MCF 10A (cell line): ENCODE data around the gene MEGF10. TPM values are rescaled to one million over a fixed set of nuclear protein-coding genes. Genes with fewer than 3 reads are reported as not detected.

Experiments used
- BruUV-seq: library from RNA; stranded (reverse); fragments of 400-500 nt; replicated peaks from 2 replicates; lab custom pipeline; 2021; lab: Mats Ljungman, UMichigan
- CTCF ChIA-PET: fragments of 300-600 bp; sonication (Branson Sonifier 250); formaldehyde crosslinking; extraction: SDS; loops from one replicate; lab custom pipeline; 2021; ENCODE audit warnings: antibody characterized with exemption, inconsistent platforms; lab: Yijun Ruan, JAX
- POLR2A ChIA-PET: fragments of 300-600, 350-650 bp; sonication (Branson Sonifier 250); formaldehyde crosslinking; extraction: SDS; loops from one replicate; lab custom pipeline; 2020; ENCODE audit warnings: antibody characterized with exemption, inconsistent platforms; lab: Yijun Ruan, JAX
- DNase-seq: peaks from one replicate; pipeline ENCODE4 v3.0.0-alpha.2; 2018; ENCODE audit not compliant: unreplicated experiment
- H3K27ac Mint-ChIP-seq: one replicate; pipeline ENCODE4 v1.8.0; 2022; ENCODE audit warnings: mild to moderate bottlenecking, low read depth, mixed read lengths; ENCODE audit not compliant: unreplicated experiment
- H3K27me3 Mint-ChIP-seq: one replicate; pipeline ENCODE4 v1.8.0; 2022; ENCODE audit warnings: mixed read lengths; ENCODE audit not compliant: insufficient read depth, unreplicated experiment
- H3K36me3 Mint-ChIP-seq: one replicate; pipeline ENCODE4 v1.8.0; 2022; ENCODE audit warnings: mild to moderate bottlenecking, moderate library complexity, mixed read lengths; ENCODE audit not compliant: insufficient read depth, unreplicated experiment
- H3K4me1 Mint-ChIP-seq: one replicate; pipeline ENCODE4 v1.8.0; 2022; ENCODE audit warnings: mixed read lengths; ENCODE audit not compliant: insufficient read depth, unreplicated experiment
- H3K4me3 Mint-ChIP-seq: one replicate; pipeline ENCODE4 v1.8.0; 2022; ENCODE audit warnings: mild to moderate bottlenecking, moderate library complexity, mixed read lengths; ENCODE audit not compliant: unreplicated experiment
- H3K9me3 Mint-ChIP-seq: one replicate; pipeline ENCODE4 v1.8.0; 2022; ENCODE audit warnings: mixed read lengths; ENCODE audit not compliant: unreplicated experiment
- CTCF ChIP-seq: fragments of 200-600 bp; IDR thresholded peaks from one replicate; pipeline ENCODE4 v1.8.0; 2022; ENCODE audit warnings: antibody characterized with exemption, mild to moderate bottlenecking; ENCODE audit not compliant: unreplicated experiment
- intact Hi-C: fragments of 100-400 bp; cut with micrococcal nuclease; formaldehyde crosslinking; loops from 2 replicates; pipeline ENCODE4 v1.14.1; 2022
- total RNA-seq: library from RNA; stranded (reverse); gene quantifications from 2 replicates; pipeline ENCODE4 v1.2.3, GENCODE V29; 2022

The MEGF10 gene
- total RNA-seq, 1 experiment from 2014 or later = not detected

GRCh38 chr5:127358284-127358683 lies 67.7 kb downstream of the MEGF10 start:
- intact Hi-C loops = no loop called here
- ChIA-PET POLR2A (no interaction called here), CTCF (interaction anchor here (1.0 kb wide), 1 partner anchor 9 kb away, joined by 4 read pairs; no protein-coding TSS in a partner anchor)
- H3K27ac Mint-ChIP-seq = no peak overlapping the region
- H3K27me3 Mint-ChIP-seq = peaks cover 3% of the 10 kb centered on the region
- no TSS peak for BruUV-seq
- no peaks in the 10 kb centered on the region for H3K36me3 Mint-ChIP-seq
- H3K9me3 Mint-ChIP-seq = no peaks in the 10 kb centered on the region
- H3K4me3 Mint-ChIP-seq = no peak overlapping the region
- no peak for TF ChIP-seq CTCF
- H3K4me1 Mint-ChIP-seq = peaks cover 6% of the 10 kb centered on the region
- peak; percentile 71 for DNase-seq

- Mint-ChIP-seq H3K9me3 (no peaks in the 10 kb centered on the region), H3K27ac (no peak overlapping the region), H3K4me1 (peaks cover 6% of the 10 kb centered on the region), H3K4me3 (no peak overlapping the region), H3K27me3 (peaks cover 8% of the 10 kb centered on the region), H3K36me3 (no peaks in the 10 kb centered on the region)
- intact Hi-C loops = no loop called here
- DNase-seq = peak; percentile 59
- CTCF ChIA-PET = interaction anchor here (0.7 to 1.0 kb wide), 2 partner anchors 9 to 13 kb away, joined by 3 to 4 read pairs; no protein-coding TSS in a partner anchor
- POLR2A ChIA-PET = no interaction called here
- no TSS peak for BruUV-seq
- no peak for TF ChIP-seq CTCF
Measured at GRCh38 chr5:127358740-127359139, 68.1 kb downstream of the MEGF10 start.

- Mint-ChIP-seq H3K27ac (no peak overlapping the region), H3K27me3 (peaks cover 16% of the 10 kb centered on the region), H3K36me3 (no peaks in the 10 kb centered on the region), H3K9me3 (no peaks in the 10 kb centered on the region), H3K4me1 (peaks cover 6% of the 10 kb centered on the region), H3K4me3 (no peak overlapping the region)
- intact Hi-C loops = no loop called here
- no peak for DNase-seq
- BruUV-seq = no TSS peak
- ChIA-PET CTCF (interaction anchor here (0.7 kb wide), 1 partner anchor 48 kb away, joined by 3 read pairs; no protein-coding TSS in a partner anchor), POLR2A (no interaction called here)
- no peak for TF ChIP-seq CTCF
Measured at GRCh38 chr5:127359502-127359901, 68.9 kb downstream of the MEGF10 start.

- DNase-seq = no peak
- intact Hi-C loops = no loop called here
- H3K27me3 Mint-ChIP-seq = peaks cover 45% of the 10 kb centered on the region
- CTCF ChIA-PET = interaction anchor here (0.6 to 0.7 kb wide), 2 partner anchors 48 to 397 kb away, joined by 3 read pairs; no protein-coding TSS in a partner anchor
- no peak for TF ChIP-seq CTCF
- POLR2A ChIA-PET = no interaction called here
- H3K9me3 Mint-ChIP-seq = no peaks in the 10 kb centered on the region
- H3K4me3 Mint-ChIP-seq = no peak overlapping the region
- H3K36me3 Mint-ChIP-seq = no peaks in the 10 kb centered on the region
- no TSS peak for BruUV-seq
- no peak overlapping the region for H3K27ac Mint-ChIP-seq
- H3K4me1 Mint-ChIP-seq = peaks cover 8% of the 10 kb centered on the region
Measured at GRCh38 chr5:127363403-127363802, 72.8 kb downstream of the MEGF10 start.
